AML-193 (cell line): ENCODE measurements around the gene SUSD1.

Experiments
- DNase-seq, 2 experiments: peaks; one replicate each; lab custom pipeline; 2025; lab: John Stamatoyannopoulos, UW

SUSD1 gene

GRCh38 chr9:112041536-112042243 is 133.4 kb downstream of the SUSD1 start:
- DNase-seq = no peak

DNA sequence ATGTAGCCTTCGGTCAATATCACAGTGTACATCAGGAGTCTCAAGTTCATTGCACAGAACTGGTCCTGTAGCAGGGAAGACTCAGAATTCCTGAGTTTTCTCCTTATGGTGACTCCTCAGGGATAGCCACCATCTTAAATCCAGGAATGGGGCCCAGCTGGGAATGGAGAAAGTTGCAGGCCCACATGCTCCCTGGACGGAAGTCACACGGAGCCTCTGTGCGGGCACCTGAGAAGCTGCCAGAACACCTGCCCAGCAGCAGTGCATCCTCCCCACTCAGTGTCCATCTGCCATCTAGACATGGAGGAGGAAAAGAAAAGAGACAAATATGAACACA is 133.9 kb downstream of the SUSD1 start:
- no peak for DNase-seq

DNA sequence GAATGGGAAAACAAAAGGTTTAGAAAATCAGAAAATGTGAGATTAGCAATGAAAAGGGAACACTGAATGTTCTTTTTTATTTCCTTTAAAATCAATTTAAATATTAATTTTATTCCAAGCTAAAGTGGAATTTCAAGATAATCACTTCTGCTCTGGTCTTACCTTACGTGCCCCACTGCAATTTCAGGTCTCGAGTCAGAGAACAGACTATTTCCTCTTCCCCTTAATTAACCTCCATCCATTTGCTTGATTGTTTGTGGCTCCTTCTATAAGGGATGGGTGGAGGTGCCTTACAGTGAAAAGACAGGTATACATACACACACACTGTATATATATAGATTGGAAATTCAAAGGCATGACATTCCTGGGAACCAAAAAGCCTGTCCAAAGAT is 137.1 kb downstream of the SUSD1 start:
- DNase-seq = no peak

GRCh38 chr9:112037281-112038016 is 137.6 kb downstream of the SUSD1 start:
- DNase-seq = peak; percentile 3 to 11

DNA sequence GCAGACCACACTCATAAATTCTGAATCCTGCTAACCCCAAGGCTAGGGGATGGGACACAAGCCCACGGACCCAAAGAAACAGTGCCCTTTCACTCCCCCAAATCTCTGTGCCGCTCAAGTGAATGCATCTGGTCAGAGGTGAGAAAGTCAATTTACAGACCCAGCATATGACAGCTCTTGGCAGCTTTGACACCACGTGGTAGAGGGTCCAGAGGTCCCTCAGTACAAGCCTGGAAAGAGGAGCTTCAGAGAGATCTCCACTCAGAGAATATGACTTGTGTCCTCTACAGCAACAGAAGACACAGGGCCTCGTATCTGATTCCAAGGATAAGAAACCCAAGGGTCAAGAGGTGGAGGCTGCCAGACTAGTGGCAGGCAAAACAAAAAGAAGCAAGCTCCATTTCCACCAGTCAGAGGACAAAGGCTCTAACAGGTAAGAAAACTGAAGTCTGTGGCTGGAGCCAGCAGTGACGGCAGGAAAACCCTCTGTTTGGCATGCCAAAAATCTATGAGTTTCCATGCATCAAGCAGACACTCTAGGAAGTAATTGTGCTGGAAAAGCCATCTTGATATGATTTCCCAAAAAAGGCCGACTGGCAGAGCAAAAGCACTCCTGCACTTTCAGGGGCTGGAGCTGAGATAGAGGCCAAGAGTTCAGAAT is 139.8 kb downstream of the SUSD1 start:
- DNase-seq = no peak

GRCh38 chr9:112034216-112034611 is 140.9 kb downstream of the SUSD1 start:
- no peak for DNase-seq

- no peak for DNase-seq
Measured at GRCh38 chr9:112033237-112034215, 141.6 kb downstream of the SUSD1 start.

DNA sequence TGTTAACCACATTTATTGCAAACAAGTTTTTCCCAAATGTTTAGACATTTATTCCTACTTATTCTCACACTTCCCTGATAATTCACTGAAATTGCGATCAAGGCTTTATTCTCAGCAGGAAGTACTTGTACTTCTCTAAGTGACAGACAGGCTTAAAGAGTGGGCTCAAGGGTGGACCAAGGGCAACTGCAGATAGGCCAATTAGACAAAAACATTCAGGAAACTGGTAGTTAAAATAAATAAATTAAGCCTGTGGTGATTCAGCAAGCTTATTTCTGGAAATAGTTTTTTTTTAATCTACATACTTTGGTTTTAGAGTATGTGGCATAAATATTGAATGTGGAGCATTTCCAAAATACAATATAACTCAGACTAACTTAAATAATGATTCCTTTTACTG is 142.4 kb downstream of the SUSD1 start:
- DNase-seq = no peak

DNA sequence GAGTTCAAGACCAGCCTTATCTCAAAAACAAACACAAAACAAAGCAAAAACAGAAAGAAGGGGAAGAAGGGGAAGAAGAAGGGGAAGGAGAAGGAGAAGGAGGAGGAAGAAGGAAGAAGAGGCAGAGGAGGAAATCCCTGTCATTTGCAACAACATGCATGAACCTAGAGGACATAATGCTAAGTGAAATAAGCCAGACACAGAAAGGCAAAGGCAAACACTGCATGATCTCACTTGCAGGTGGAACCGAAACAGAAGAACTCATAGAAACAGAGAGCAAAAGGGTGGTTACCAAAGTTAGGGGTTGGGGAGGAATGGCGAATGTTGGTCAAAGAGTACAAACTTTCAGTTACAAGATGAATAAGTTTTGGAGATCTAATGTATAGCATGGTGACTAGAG is 143.1 kb downstream of the SUSD1 start:
- no peak for DNase-seq

- DNase-seq = no peak
Measured at GRCh38 chr9:112031400-112031799, 143.7 kb downstream of the SUSD1 start.

DNA sequence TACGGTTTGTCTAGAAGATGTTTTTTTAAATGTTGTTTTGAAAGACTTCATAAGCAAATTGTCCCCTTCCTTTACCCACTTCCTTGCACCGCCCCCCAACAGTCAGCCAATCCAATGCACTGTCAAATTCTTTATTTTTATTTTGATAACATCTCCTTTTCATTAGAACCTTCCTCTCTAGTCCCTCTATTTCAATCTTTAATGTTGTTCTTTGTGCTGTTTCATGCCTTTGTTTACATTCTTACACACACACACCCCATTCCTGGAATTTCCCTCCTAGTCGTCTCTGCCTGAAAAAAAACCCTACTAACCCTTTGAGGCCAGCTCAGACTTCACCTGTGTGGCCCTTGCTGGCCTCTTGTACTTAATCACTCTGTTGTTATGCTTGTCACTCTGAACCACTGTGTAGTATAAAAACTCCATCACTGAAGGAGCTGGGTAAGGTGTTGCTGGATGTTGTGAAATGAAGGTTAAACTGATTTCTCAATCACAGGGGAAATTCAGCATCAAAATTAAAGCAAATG is 145.1 kb downstream of the SUSD1 start:
- DNase-seq = no peak

DNA sequence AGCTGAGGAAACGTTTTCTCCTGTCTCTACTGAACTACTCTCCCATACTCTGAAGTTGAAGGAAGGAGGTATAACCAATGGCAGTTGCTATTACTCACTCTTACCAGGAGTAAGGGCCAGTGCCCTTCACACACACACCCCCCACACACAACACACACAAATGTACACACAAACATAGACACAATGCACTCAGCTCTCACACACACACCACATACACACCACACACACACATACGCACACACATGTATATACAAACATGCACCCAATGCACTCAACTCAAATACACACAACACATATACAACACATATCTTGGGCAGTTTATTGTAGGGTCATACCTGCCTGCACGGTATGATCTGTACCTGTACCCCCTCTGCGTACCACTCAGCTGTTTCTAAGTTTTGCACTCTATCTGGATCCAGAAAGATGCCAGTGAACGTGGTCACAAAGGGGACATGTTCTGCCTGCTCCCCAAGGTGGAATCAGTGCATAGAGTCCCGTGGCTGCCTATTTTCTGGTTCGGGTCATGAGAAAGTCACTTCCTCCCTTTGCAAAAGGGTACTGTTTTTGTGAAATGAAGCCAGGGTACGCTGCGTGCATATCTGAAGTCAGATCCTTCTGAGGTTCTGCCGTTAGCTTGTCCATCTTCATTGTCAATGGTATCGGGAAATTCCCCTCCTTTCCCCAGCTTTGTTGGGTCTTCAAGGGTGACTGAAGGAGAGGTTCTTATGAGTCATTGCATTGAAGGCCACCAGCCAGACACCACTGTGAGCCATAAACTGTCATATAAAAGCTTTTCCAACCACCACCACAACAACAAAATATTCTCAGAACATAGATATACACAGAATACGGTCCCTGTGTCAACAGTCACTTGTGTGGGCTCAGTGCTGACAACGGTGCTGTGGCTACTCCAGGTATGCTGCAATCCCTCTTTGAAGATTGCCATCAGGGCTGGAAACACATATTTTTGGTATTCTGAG is 146.6 kb downstream of the SUSD1 start:
- DNase-seq = no peak

GRCh38 chr9:112025850-112026249 is 149.2 kb downstream of the SUSD1 start:
- no peak for DNase-seq

DNA sequence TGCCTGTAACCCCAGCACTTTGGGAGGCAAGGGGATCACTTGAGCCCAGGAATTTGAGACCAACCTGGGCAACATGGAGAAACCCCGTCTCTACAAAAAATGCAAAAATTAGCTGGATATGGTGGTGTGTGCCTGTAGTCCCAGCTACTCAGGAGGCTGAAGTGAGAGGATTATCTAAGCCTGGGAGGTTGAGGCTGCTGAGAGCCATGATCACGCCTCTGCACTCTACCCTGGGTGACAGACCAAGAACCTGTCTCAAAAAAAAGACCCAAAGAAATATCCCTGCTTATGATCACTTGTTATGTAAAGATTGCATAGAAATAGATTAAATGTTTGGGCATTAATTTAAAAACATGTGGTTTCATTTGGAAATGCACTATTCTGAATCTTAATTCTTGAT is 153.4 kb downstream of the SUSD1 start:
- DNase-seq = no peak

DNA sequence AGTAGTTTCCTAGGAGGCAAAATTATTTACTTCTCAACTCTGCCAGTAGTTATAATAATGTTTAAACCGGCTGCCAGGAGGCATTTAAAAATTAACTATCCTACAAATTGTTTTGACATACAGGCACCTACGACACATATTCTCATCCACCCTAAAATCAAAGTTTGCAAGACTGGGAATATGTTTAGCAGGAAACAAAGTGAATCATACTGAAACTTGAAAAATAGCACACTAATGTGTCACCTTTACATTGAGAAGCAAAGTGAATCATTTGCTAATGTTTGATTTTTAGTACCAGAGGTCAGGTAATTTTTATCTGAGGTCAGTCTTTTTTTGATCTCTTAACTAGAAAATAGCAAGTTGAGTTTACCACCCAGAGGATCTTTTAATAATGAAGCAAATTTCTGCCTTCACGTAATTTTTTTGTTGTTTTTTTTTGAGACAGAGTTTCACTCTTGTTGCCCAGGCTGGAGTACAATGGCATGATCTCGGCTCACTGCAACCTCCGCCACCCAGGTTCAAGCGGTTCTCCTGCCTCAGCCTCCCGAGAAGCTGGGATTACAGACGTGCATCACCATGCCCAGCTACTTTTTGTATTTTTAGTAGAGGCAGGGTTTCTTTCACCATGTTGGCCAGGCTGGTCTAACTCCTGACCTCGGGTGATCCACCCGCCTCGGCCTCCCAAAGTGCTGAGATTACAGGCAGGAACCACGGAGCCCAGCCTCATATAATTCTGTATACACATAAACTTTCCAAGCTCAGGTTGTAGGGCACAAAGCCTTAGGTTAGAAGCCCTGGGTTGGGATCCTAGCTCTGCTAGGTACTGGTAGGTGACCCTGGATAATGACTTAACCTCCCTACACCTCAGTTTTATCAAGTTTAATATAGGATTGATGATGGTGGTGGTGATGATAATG is 154.2 kb downstream of the SUSD1 start:
- DNase-seq = no peak

DNA sequence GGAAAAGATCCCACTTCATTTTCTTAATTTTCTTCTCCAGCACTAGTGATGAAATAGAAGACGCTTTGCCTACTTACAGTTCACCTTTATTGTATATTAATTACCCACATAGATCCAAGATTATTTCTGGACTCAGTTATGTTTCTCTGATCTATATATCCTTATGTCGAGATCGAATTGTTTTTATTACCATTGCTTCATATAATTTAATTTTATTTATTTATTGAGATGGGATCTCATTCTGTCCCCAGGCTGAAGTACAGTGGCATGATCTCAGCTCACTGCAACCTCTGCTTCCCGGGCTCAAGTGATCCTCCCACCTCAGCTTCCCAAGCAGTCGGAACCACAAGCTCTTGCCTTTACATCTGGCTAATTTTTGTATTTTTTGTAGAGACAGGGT is 157.2 kb downstream of the SUSD1 start:
- no peak for DNase-seq

GRCh38 chr9:112015736-112016135 is 159.4 kb downstream of the SUSD1 start:
- DNase-seq = no peak

DNA sequence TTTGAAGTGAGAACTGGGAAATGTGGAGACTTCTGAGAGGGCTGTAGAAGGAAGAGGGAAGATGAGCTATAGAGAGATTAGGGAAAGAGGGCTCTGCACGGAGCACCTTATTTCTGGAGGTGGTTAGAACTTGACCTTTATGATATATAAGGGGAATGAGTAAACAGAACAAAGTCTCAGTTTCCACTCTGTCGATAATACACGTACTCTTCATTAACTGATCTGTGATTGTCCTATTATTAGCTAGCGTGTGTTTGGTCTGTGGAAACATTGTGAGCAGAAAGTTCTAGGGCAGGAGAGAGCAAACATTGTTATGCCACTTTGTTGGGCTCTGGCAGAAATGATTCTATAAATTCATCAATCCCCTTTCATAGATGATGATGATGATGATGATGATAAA is 159.9 kb downstream of the SUSD1 start:
- no peak for DNase-seq

DNA sequence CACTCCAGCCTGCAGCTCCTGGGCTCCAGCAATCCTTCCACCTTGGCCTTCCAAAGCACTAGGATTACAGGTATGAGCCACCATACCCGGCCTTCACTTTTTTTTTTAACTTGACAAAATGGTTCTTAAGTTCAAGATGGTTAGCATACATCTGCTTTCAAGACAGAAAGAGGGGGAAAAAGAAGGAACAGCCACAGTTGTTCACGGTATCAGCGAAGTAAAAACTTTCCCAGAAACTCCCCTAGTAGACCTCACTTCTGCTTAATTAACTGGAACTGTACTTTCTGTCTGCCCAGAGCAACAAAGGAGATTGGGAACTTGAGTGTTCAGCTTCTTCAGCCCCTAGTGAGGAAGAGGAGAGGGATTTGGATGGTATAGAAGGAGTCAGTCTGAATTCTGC is 161.8 kb downstream of the SUSD1 start:
- no peak for DNase-seq
